HS-5 (cell line): ENCODE measurements around the gene ESYT1.
"Not testable (repeated sequence)": the region's sequence is repeated elsewhere in the genome, so short reads cannot be mapped to it uniquely, and the experiment has no call there.

Experiments
- DNase-seq: peaks from one replicate; pipeline ENCODE4 v3.0.0-alpha.2; 2012; ENCODE audit warnings: low read depth

ESYT1 gene

DNA sequence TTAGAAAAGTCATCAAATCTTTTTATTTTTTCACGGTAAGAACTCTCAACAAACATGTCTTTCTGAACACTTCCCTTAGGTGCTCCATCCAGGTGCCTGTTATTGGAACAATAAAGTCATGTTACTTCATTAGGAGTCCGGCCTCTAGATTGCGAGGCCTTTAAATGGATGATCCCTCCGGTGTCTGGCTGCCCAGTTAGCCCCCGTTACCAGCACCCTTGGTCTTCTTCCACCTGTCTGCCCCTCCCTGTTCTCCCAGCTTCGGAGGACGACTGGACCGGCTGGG is 24.3 kb upstream of the ESYT1 start:
- no peak for DNase-seq

DNA sequence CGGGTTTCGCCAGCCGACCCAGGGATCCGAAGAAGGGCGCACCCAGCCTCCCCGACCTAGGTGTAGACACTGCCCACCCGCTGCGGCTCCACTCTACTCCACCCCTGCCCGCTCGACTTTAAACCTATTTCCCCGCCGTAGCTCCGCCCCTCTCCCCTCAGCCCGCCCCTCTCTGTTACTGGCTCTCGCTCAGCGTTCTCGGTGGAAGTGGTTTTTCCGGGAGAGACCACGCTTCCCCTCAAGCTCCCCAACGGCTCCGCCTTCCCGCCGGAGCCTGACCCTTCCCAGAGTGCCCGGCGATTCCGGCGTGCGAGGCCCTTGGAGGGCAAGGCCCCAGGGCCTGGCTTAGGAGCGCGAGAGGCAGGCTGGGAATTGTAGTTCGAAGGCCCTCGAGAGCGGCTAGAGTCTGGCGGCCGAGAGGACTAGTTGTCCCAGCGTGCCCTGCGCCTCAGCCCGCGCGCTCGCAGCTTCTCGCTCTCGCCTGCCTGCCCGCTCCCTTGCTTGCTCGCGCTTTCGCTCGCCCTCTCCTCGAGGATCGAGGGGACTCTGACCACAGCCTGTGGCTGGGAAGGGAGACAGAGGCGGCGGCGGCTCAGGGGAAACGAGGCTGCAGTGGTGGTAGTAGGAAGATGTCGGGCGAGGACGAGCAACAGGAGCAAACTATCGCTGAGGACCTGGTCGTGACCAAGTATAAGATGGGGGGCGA is 23.8 kb upstream of the ESYT1 start, which contains the start of gene PA2G4:
PA2G4 (plus strand) TSS at position 451 of the 706 bp plus-strand sequence; CDS start at position 630, 179 bp downstream.
- peak; percentile 97 for DNase-seq

DNA sequence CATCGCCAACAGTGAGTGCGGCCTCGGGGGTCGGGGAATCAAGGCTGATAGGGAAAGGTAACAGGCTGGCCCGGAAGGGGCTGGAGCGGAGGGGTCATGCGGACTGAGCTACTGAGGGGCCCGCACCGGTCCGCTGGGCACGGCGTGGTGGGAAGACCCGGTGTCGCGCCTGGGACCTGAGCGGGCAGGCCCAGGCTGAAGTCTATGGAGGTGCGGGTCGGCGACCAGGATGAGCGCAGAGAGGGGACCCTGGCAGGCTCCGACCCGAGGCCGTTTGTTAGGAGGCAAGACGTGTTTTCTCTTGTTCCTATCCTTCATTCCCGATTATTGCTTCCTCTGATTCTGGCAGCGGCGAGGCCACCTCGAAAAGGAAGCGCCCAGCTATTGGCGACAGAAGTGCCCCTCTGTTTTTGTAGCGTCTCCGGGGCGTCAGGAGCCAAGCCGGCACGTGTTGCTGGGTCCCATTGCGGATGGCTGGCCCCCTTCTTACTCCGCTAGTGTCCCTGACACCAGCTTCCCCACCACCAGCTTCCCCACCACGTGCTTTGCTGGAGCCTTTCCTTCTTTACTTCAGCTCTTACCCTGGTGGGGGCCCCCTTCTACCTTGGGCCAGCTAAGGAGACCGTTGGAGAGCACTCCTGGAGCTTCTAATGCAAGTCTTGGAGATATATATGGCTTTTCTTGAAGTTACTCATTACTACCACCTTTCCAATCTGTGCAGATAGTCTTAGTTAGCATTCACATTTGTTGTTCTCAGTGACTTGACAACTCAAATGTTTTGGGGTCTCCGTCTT is 23.1 kb upstream of the ESYT1 start:
- no peak for DNase-seq

DNA sequence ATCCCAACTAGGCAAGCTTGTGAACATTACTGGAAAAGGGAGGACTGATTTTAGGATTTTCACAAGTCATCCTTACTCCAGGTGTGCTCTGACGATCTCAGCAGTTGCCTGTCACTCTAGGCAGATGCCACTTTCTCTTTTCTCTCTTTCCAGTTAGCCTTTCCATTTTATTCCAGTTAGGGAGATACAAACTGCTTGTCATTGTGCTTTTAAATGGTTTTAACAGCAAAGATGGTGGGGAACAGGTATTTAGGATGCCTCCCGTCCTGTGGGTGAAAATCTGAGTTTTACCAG is 22.5 kb upstream of the ESYT1 start:
- DNase-seq = no peak

DNA sequence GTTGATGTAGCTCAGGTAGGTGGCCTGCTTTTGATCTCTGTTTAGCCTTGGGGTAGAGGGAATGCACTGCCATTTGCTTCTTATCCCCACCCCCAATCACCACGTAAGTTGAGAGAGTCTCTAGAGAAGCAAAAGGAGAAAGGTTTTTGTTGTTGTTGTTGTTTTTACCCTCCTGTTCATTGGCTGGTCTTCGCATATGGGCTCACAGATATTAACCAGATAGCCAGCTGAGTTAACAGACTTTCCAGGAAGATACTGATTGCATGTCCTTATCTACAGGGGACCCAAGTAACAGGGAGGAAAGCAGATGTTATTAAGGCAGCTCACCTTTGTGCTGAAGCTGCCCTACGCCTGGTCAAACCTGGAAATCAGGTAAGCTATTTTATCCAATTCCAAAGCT is 20.8 kb upstream of the ESYT1 start:
- no peak for DNase-seq

DNA sequence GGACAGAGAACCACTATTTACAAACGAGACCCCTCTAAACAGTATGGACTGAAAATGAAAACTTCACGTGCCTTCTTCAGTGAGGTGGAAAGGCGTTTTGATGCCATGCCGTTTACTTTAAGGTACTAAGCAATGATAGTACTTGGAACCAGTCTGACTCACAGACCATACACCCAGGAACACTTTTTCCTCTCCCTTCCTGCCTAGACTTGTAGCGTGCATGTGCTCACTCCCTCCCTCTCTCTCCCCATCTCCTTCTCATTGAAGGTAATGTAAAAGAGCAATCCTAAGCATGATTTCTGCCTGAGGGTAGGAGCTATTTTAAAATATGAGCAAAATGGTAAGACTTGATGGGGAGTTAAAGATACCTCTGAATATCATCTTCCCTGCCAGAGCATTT is 17.5 kb upstream of the ESYT1 start:
- DNase-seq = no peak

DNA sequence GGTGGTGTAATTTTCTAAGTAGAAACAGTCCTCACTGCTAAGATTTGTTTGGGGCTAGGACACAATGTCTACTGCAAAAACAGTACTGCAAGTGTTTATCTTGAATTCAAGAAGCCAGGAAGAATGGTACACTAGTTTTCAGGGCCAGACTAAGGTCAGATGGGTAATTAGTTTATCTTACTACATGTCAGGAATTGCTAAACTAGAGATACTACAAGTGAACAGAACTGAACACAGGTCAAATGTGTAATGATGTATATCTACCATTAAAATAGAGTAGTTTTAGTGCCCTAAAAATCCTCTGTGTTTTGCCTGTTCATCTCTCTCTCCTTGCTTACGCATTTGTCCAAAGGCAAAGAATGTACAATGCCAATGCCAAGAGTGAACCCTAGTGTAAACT is 14.0 kb upstream of the ESYT1 start:
- DNase-seq = no peak

DNA sequence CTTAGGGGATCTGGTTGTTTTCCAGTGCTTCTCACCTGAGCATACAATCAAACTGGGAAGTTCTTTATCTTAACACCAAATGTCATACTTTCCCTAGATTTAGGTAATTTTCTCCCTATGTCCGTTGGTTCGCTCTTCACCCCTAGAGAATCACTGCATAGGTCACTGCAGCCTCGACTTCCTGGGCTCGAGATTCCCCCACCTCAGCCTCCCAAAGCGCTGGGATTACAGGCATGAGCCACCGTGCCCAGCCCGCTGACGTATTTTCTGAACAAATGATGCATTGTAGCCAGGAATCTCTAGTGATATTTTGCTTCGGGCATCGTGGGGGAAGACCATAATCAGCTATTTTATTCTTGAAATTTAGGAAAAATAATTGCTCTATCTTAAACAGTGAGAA is 12.7 kb upstream of the ESYT1 start:
- DNase-seq = no peak

DNA sequence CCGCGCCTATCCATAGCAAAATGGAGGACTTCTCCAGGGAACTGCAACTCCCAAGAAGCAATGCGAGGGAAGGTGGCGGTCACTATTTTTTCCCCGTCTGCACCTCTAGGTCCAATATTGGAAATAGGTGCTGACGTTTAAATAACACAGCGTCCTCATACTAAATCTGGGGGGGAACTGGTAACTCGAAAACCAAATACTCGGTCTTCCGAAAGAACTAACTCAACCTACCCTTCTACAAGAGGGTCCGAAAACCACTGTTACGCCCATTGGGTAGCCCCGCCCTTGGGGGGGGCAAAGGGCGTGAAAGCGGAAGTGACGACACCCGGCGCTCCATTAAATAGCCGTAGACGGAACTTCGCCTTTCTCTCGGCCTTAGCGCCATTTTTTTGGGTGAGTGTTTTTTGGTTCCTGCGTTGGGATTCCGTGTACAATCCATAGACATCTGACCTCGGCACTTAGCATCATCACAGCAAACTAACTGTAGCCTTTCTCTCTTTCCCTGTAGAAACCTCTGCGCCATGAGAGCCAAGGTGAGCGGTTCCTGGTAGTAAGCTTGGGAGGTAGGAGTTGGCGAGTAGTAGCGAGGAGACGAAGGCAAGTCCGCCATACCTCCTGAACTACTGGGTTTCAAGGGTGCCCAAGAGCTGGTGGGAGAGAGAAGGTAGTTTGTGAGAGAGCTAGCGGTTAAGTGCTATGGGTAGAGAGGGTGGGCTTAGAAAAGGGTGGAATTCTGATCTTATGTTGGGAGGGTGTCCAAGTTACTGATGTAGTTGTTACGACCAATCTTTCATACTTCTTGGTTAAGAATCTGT is 11.6 kb upstream of the ESYT1 start, which contains the start of gene RPL41:
RPL41 (plus strand) TSS at position 367 of the 815 bp plus-strand sequence.
- DNase-seq = peak; percentile 95

DNA sequence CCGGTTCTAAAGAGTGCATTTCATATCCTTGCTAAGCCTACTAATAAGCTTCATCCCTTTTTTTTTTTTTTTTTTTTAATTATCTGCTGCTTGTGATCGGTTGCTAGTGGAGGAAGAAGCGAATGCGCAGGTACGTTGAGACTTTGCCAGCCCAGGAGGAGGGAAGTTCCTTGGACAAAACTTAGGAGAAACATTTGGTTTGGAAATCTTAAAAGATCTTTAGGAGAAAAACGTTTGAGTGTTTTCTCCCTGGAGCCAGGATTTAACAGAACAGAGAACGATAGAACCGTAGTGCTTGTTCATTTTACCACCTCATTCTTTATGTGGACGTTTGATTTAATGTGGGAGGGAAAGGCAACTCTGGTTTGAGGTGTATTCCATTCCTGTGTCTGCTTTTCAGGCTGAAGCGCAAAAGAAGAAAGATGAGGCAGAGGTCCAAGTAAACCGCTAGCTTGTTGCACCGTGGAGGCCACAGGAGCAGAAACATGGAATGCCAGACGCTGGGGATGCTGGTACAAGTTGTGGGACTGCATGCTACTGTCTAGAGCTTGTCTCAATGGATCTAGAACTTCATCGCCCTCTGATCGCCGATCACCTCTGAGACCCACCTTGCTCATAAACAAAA is 10.9 kb upstream of the ESYT1 start:
- not testable (repeated sequence) for DNase-seq

DNA sequence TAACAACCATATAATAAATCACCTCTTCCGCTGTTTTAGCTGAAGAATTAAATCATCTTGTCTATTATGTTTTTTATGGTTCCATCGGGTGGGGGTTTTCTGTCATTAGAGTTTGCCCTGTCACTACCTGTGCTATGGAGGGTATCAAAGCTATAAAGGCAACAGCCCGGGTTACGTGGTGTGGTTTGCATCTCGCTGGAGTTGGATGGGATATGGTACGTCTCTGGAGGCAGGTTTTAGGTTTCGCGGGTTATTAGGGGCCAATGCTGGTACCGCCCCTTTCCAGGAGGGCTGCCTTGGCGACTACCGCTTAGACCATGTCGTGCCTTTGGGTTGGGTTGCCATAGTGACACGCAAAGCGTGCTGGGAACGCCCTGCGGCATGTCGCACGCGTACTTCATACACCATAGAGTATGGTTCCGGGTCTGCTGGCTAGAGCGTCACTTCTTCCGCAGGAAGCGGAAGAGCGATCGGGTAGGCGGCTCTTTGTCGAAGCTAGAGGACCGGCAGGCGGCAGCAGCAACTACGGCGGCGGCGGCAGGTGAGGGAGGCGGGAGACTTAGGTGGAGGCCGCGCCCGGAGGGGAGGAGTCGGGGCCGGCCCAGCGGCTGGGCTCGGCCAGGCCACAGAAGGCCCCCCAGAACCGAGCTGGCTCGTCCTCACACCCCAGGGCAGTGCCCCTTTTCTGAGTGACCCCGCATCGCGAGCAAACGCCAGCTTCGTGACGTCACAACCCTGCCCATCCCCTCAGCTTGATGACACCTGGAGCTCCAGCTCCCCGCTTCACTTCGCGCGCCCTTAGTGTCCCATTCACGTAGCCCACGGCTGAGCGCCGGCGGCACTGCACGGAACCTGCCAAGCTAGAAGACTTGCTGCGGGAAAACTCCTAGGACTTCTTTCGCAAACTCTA is 10.0 kb upstream of the ESYT1 start, which contains the start of gene ZC3H10:
ZC3H10 (plus strand) TSS at position 489 of the 910 bp plus-strand sequence. CDS start 2,297 bp downstream, outside the sequence.
- peak; percentile 100 for DNase-seq

DNA sequence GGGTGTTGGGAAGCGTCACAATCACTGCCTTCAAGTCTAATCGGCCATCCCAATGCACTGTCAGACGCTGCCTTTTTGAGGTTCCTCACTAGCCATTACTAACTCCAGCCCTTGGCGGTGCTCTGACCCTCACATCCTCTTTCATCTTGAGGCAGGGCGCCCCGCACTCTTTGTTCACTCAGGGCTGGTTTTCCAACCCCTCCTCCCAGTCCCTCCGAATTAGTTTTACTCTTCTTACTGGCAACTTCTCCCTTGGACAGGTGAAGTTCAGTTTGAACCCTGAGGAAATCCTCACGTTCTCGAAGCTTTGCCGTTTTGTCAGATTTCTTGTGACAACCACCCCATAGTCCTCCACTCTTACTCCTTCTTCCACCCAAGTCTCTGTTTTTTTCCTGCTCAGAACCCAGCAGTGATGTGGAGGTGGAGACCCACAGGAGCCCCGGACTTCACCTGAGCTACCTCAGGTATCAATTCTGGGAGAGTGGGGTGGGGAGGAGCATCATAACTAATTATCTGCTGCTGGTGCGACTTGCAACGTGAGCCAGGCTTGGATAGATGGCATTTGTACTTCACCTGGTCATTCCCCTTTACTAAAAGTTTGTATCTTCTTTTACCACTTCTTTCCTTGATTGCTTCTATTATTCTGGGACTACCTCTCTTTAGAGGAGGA is 9.2 kb upstream of the ESYT1 start:
- no peak for DNase-seq

DNA sequence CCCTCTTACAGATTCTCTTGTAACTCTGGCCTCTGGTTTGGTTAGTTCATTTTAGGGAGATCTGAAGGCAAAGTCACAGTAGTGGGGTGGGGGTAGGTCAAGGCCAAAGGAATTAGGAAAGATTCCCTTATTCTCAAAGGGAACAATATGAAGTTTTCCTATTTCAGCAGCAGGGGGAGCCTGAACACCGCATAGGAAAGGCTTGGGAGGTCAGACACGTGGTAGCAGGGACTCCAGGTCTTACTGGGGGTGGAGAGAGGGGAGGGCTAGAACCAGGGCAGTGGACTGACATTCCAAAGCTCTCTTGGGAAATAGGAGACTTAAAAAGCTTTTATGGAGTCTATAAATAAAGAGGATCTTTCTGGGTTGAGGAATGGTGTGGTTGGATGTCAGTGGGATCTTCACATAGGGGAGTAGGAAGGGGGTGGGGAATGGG is 8.7 kb upstream of the ESYT1 start:
- DNase-seq = peak; percentile 66

DNA sequence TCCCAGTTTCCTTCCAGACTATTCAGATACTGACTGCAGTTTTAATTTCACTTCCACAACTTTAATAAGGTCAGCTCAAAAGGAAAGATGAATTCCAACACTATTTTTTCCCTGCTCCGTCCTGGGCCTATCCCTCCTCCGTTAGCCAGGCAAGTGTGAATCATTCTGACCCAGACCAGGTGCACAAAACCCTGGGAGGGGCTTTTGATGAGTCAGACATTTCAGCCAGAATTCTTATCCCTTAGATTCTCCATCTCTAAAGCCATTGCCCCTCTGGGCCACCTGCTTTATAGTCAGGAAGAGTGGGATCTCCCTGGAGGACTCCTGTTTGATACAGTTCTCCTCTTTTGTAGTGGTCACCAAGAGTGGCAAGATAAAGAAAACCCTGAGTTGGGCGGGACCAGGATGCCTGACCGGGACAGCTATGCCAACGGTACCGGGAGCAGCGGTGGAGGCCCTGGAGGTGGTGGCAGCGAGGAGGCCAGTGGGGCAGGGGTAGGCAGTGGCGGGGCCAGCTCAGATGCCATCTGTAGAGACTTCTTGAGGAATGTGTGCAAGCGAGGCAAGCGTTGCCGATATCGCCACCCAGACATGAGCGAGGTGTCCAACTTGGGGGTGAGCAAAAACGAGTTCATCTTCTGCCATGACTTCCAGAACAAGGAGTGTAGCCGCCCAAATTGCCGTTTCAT is 7.8 kb upstream of the ESYT1 start:
- DNase-seq = no peak

DNA sequence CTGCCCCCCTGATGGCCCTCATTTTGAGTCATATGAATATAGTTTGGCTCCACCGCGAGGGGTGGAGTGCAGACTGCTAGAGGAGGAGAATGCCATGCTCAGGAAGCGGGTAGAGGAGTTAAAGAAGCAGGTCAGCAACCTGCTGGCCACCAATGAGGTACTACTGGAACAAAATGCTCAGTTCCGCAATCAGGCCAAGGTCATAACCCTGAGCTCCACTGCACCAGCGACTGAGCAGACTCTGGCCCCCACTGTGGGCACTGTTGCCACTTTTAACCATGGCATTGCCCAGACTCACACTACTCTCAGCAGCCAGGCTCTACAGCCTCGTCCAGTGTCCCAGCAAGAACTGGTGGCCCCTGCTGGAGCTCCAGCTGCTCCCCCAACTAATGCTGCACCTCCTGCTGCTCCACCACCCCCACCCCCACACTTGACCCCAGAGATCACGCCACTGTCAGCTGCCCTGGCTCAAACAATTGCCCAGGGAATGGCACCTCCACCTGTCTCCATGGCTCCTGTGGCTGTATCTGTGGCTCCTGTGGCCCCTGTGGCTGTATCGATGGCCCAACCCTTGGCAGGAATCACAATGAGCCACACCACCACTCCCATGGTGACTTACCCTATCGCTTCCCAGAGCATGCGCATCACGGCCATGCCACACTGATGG is 6.7 kb upstream of the ESYT1 start:
- DNase-seq = no peak

DNA sequence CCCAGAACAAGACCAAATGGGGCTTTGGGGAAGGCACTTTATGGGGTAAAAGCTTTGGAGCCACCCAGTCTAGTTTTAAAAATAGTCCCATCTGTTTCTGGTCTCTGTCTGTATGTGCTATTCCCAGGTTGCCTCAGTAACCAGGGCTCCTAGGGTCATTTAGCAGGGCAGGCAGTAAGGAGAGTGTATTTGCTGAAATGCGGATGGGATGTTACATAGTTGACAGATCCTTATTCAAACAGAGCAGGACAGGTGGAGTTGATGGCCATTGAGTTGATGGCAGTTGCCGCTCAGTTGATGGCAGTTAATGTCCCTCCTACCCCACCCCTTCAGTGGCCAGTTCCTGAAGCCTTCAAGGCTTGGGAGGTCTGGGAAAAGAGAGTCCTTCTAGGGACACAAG is 5.4 kb upstream of the ESYT1 start:
- DNase-seq = no peak

DNA sequence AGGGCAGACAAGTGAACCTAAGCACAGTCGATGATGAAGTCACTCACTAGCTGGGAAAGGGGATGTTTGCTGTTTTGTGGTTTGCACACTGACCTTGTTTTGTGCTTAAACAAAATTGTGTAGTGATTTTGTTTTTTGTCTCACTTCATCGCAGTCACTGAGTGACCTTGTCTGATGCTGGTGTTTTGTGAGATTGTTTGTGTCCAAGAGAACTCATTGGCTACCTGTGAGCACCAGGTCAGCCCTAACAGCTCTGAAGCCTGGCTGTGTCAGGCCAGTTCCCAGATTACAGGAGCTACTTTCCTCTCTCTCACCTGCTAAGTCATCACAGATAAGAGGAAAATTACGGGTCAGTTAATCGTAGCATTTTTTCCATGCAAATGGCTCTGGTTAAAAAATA is 3.9 kb upstream of the ESYT1 start:
- no peak for DNase-seq

DNA sequence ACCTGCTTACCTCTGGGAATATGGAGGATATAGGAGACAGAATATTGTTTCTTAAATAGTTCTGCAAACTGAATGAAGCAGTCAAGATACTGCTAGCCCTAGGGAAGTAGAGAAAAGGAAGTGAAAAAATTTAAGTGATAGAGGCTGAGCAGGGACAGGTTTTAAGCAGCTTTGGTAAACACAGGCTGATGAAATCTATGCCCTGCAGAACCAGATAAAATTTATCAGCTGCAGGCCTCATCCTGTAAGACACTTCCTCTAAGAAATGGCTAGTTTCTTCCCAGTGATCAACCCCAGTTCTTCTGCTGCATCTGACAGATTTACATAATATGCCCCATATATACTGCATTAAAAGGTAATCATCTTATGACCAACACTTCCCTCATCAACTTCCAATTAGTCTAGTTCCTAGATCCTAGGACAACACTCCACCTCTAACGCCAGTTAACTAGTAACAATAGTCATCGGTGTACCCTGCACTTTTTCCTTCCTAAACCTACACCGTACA is 1.3 kb upstream of the ESYT1 start:
- no peak for DNase-seq

DNA sequence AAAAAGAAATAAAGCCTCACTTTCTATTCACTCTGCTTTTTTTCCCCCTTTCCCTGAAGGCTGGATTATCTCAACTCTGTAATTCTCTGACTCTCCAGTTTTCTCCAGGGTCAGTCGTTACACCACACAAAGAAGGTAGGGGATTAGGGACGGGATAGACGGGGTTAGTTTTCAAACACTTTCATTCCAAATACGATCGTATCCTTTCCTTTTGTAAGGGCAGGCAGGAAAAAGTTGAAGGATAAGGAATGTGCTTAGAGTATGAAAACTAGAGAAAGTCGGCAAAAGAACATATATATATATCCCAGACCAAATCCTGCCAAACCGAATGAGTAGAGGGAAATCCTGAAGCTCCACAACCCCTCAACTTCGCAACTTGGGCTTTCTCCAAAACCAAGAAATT is 581 bp upstream of the ESYT1 start:
- DNase-seq = no peak
